GM18873 (cell line): ENCODE results near the gene TIPARP.
A peak's percentile ranks its signal among the peaks of the same experiment; 100 is the strongest.

ENCODE experiments used
- ATAC-seq: cut with Tn5 transposase; IDR thresholded peaks from one replicate; pipeline ENCODE4 v1.9.1; 2021; ENCODE audit warnings: mild to moderate bottlenecking, moderate library complexity, moderate number of reproducible peaks; ENCODE audit not compliant: unreplicated experiment, low FRiP score

Gene TIPARP, protein sequence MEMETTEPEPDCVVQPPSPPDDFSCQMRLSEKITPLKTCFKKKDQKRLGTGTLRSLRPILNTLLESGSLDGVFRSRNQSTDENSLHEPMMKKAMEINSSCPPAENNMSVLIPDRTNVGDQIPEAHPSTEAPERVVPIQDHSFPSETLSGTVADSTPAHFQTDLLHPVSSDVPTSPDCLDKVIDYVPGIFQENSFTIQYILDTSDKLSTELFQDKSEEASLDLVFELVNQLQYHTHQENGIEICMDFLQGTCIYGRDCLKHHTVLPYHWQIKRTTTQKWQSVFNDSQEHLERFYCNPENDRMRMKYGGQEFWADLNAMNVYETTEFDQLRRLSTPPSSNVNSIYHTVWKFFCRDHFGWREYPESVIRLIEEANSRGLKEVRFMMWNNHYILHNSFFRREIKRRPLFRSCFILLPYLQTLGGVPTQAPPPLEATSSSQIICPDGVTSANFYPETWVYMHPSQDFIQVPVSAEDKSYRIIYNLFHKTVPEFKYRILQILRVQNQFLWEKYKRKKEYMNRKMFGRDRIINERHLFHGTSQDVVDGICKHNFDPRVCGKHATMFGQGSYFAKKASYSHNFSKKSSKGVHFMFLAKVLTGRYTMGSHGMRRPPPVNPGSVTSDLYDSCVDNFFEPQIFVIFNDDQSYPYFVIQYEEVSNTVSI

DNA sequence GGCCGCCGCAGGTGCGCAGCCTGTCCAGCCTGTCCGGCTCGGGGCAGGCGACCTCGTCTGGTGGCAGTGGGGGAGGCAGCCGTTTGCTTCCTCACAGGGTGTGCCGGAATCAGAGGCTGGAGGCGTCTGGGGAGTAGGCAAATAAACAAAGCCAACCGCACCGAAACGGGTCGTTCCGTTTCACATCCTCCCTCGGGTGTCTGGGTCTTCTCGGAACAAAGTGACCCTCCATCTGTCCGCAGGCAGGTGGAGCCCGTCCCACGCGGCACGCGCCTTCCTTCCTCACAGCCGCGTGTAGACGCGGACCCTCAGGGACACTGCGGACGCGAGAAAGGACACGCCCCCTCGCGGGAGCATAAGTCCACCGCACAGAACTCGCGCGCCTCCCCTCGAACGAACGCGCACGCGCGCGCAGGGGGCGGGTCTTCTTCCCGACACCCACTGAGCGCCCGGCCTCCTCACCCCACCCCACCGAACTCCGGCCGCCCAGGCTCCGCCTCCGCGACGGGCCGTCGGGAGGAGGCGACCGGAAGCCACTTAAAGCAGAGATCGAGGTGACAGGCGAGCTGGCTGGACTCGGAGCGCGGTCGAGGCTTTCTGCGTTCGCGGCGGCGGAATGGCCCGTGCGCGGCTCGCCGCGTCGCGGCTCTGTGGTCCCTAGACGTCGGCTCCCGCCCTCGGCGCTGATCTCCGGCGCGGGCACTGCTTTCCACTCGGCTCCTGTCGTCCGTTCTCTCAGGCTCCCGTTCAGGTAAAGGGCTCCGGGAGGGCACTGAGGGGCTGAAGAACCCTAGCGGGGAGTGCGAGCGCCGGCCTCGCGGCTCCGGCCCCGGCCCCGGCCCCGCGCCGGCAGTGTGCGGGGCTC lies at the start of gene TIPARP:
Gene TIPARP, plus strand, starts transcription at position 545 of the 865 bp plus-strand sequence. CDS start 3,108 bp downstream, outside the sequence.
- ATAC-seq: peak; percentile 82

DNA sequence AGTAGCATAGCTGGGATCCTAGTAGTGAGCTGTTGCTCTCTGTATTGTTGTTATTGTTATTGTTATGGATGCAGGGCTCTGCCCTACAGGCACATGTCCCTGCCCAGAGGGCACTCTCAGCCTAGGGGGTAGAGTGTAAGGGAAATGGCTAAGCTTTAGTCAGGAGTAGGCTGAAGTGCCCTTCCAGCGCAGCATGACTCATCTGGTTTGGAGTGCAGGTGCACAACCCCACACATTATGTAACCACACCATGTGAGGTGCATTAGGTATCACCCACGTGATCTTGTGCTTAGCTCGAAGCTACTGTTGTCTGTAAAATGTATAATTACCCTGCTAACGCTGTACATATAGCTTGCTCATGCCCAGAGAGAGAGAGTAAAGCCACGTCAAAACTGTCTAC lies 48.3 kb upstream of the TIPARP start:
- no peak for ATAC-seq

DNA sequence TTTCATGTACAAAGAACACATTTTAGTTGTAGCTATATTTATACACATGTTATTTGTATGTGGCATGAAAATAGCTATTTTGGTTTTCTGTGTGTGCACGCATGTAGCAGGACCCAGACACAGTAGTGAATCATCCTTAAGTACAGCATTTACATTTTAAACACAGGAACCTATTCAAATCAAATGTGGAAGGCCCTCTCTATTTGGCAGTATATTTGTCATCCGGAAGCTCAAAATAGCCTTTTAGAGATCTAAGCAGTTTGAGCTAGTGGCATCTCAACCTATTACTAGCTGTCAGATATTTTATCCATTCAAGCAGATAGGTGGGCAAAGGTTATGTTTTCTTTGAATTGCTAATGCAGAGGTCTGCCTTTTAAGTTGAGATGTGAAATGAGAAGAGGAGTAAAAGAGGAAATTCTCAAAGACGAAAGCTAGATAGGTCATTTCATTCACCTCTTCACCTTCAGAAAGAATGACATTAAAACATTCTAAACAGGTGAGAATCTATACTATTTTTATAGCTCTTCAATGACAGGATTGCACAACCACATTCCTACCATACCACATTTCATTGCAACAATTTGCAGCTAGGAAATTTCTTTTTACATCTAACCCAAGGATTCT lies 46.3 kb upstream of the TIPARP start:
- ATAC-seq: no peak

DNA sequence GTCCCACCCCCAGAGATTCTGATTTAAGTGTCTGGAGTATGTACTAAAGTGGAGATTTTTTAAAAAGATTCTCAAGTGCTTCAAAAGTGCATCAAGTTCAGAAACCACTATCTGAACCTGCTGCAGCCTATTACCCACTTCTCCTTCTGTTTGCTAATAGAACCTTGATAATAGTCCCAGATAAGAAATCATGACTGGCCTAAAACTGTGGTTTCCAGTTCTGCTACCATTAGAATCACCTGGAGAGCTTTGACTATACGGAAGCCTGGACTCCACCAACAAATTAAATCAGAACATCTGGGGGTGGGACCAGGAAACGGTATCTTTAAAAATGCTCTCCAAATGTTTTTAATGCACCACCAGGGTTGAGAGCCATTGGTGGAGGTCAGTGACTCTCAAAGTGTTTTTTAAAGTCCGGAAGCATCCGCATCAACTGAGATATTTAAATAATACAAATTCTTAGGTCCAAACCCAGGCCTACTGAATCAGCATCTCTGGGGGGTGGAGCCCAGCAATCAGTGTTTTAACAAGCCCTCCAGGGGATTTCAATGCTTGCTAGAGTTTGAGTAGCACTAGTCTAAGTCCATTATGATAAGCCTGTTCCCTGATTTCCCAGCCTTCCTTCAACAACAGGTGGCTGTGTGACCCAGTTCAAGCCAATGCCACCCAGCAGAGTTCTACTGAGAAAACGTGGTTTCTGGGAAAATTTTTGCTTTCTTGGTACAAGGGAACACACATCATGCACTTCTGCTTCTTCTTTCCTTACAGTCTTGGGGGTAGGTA lies 45.4 kb upstream of the TIPARP start:
- no peak for ATAC-seq

GRCh38 chr3:156630081-156630772 lies 44.2 kb upstream of the TIPARP start:
- ATAC-seq: no peak

- no peak for ATAC-seq
Measured at GRCh38 chr3:156630773-156631093, 43.7 kb upstream of the TIPARP start.

- no peak for ATAC-seq
Measured at GRCh38 chr3:156631323-156631722, 43.1 kb upstream of the TIPARP start.

DNA sequence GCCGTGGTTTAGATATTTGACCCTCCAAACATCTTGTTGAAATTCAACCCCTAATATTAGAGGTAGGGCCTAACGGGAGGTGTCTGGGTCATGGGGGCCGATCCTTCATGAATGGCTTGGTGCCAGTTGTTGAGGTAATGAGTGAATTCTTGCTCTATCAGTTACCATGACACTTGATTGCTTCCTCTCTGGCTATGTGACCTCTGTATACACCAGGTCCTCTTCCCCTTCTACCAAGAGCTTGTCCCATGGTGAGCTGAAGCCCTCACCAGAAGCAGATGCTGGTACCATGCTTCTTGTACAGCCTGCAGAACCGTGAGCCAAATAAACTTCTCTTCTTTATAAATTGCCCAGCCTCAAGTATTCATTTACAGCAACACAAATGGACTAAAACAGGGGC lies 41.8 kb upstream of the TIPARP start:
- ATAC-seq: no peak

DNA sequence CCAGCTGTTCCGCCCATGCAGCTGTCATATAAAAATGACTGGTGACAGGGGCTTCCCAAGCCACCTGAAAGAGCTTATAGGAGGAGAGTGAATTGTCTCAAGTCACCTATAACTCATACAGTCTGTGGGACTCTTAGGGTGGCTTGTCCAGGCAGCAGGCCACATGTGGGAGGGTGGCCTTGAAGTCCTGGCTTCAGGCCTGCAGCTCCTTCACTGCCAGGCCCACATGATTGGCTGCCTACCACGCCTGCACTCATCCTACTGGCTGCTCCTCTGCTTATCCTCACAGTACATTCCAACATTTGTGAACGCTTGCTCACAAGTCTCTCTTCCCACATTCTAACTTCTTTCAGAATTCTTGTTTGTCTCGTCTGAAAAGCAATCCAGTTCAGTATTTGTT lies 41.1 kb upstream of the TIPARP start:
- ATAC-seq: no peak

DNA sequence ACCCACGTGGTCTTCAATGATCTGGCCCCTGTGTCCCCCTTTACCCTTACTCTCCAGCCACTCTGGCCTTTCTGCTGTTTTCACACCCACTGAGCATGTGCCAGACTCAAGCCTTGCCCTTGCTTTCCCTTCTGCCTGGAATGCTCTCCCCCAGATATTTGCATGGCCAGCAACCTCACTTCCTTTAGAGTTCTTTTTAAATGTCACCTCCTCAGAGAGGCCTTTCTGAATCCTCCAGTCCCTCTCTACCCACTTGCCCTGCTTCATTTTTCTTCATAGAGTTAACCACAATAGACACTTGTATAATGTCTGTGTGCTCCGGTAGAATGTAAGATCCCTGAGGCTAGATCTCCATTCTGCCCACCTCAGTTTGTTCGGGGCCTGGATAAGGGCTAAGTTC lies 39.4 kb upstream of the TIPARP start:
- ATAC-seq: no peak

DNA sequence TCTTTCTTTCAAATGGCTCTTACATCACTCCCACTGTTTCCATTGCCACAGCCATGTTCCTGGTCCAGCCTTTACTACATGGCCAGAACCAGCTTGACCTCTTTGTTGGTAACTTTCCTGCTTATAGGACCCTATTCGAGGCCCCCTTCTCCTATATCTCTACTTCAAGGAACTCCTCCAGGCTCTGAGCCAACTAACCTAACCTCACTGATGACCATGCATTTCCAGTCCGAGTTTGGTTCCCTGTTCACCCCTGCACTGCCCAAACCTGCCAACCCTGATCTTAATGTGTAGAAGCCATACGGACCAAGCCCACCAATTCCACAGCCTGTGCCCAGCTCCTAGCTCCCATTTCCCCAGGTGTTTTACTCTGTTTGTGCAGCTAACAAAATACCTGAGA lies 38.4 kb upstream of the TIPARP start:
- no peak for ATAC-seq

DNA sequence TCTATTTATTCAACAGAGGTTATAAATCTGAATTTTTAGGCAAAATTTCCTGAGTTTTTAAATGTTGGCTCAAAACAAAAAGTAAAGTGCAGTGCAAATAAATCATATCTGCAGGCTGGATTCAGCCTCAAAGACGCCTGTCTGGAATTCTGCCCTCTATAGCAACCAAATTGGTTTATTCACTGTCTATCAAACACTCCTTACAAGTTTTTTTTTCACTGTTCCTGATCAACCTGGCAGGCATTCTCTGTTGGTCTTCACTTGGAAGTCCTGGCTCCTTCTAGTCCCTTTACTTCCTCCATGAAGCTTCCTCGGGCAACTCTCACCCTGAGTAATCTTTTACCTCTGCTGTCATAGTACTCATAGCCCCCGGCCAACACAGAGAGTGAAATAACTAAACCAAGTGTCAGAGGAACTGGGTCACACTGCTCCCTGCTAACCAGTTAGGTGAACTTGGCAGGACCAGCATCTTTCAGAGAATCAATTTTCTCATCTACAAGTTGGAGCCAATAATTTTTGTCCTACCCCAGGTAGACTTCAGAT lies 36.8 kb upstream of the TIPARP start:
- no peak for ATAC-seq

DNA sequence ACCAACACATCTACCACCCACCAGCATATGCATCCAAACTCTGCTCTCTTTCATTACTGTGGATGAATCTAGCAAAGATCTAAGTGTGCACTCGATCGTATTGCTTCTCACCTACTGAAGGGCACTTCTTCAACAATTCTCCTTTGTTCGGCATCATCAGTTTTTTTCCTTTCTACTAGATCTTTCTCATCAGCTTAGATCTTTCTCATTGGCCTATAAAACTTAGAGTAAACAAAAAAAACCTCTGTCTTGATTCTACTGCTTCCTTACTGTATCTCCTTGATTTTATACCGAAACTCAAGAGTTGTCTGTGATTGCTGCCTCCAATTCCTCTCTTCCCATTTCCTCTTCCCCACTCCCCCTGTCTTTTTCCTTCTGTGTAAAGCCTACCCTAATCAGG lies 36.1 kb upstream of the TIPARP start:
- ATAC-seq: no peak

- ATAC-seq: no peak
Measured at GRCh38 chr3:156639414-156640023, 34.9 kb upstream of the TIPARP start.

DNA sequence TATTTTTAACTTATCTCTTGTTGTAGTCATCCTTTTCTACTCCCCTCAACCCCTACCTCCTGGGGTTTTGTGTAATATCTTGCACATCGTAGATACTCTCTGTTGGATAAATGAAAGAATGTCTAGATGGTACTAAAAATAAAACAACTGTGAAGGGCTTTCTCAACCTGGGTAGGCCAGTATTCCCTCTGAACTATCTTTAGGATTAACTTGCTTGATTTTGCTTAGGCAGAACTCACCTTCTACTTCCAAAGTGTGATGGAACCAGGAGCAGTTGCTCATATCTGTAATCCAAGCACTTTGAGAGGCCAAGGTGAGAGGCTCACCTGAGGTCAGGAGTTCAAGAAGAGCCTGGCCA lies 32.8 kb upstream of the TIPARP start:
- ATAC-seq: no peak

DNA sequence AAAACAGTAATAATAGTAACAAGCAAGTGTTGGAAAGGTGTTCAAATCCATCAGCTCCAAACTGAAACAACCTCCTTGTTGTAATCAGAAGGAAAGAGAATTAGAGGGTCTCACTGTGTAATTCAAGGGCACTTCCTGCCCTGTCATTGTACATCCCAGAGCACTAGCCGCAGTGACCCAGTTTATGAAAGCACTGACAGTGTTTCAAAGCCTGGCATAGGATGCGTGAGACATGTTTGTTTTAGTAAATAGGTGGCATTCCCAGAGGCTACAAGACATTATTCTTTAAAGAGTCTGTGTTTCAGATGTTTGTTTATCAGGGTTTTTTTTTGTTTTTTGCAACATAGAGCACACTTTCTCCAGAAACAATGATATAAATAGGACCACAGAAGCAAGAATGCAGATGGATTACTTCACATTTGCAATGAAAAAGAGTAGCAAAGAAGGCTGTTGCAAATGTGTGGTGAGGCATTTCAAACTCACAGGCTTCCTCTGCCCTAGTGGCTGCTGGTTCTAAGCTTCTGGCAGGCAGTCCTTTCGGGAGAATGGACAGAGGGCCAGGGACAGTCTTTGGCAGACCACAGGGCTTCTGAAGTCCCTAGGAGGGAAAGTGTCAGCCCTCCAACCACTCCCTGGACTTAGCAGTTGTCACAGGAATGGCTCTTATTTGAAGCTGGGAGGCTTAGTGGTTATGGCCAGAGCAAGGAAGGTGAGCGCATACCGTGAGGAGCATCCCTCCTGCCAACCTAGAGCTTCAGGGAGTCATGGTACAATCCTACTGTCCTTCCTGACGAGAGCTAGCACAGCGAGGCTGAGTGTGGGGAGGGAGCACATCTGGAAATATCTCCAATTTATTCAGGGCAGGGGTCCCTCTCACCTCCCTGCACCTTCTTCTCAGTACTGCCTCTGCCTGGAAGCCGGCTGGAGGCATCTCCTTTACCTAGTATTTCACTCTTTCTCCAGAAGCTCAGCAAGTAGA lies 31.4 kb upstream of the TIPARP start:
- peak; percentile 20 for ATAC-seq

- ATAC-seq: peak; percentile 77
Measured at GRCh38 chr3:156643729-156644389, 30.5 kb upstream of the TIPARP start.
